Activated CD4-positive, CD25-positive, alpha-beta regulatory T cell treated with anti-CD3 and anti-CD28 coated beads, Interleukin-2, amount 50 U/mL, for 16 hours (primary cell): ENCODE results near the gene CYP4X1.
"Not testable (repeated sequence)": the region's sequence is repeated elsewhere in the genome, so short reads cannot be mapped to it uniquely, and the experiment has no call there.

Source experiments
- DNase-seq: peaks from one replicate; pipeline ENCODE4 v3.0.0-alpha.2; 2020; ENCODE audit warnings: low read depth, low spot score

The CYP4X1 gene

GRCh38 chr1:47069080-47069479, 45.6 kb downstream of the CYP4X1 start:
- not testable (repeated sequence) for DNase-seq

GRCh38 chr1:47069509-47069908, 46.0 kb downstream of the CYP4X1 start:
- not testable (repeated sequence) for DNase-seq

DNA sequence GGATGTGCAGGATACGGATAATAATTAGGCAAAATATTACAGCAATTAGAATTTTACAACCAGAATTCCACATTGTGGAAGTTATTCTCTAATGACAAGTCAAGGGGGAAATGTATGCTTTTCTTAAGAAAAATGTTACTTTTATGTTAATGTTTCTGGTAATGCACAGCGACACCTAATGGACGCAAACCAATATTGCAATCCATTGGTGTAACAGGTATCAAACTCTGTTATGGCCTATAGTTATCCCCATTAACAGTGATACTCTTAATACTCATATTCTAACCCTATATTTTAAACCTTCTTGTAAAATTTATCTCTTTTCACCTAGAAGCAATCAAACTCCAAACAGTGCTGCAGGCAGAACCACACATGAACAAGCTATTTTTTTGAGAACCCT, 65.9 kb downstream of the CYP4X1 start:
- DNase-seq, result not testable (repeated sequence)

- DNase-seq, result not testable (repeated sequence)
Observed at GRCh38 chr1:47091476-47091875, 68.0 kb downstream of the CYP4X1 start.
